GM18951 (cell line): ENCODE results near the gene MYO18A.

Experiments
- POLR2A ChIP-seq: IDR thresholded peaks from 4 replicates; pipeline ENCODE4 v1.6.1; 2011; ENCODE audit warnings: mild to moderate bottlenecking; ENCODE audit not compliant: insufficient read length, insufficient read depth; ENCODE audit errors: extremely low read depth
- in situ Hi-C: fragments of 300-500 bp; cut with MboI; formaldehyde crosslinking; loops from one replicate; pipeline ENCODE4 v1.12.0; 2022; ENCODE audit warnings: low sequenced_read_pairs, mixed read lengths, inconsistent platforms; ENCODE audit not compliant: unreplicated experiment

MYO18A gene

GRCh38 chr17:29068818-29069217 is 111.4 kb downstream of the MYO18A start:
- in situ Hi-C loops = no loop called here
- TF ChIP-seq POLR2A = no peak

DNA sequence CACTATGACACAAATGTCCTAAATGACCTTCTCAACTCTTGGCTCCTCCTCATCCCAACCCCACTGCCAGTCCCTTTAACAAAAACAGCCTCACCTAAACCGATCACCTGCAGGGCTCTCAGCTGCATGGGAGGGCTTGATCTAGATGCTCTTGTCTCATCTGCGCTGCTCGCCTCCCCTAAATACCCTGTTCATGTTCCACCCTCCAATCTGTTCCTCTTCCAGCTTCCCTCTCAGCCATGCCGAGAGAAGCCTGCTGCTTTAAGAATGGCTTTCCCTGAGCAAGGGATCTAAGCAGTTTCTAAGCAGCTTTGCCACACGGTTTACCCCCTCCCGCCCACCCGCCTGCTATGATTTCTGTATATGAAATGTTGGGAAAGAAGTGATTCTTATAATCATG is 113.6 kb downstream of the MYO18A start:
- TF ChIP-seq POLR2A = no peak
- in situ Hi-C loops = no loop called here

GRCh38 chr17:29066047-29066446 is 114.2 kb downstream of the MYO18A start:
- in situ Hi-C loops = no loop called here

GRCh38 chr17:29063992-29064391 is 116.2 kb downstream of the MYO18A start:
- TF ChIP-seq POLR2A = no peak
- in situ Hi-C loops = no loop called here

More at GRCh38 chr17:29066047-29066446, 114.2 kb downstream of the MYO18A start:
- TF ChIP-seq POLR2A = no peak

DNA sequence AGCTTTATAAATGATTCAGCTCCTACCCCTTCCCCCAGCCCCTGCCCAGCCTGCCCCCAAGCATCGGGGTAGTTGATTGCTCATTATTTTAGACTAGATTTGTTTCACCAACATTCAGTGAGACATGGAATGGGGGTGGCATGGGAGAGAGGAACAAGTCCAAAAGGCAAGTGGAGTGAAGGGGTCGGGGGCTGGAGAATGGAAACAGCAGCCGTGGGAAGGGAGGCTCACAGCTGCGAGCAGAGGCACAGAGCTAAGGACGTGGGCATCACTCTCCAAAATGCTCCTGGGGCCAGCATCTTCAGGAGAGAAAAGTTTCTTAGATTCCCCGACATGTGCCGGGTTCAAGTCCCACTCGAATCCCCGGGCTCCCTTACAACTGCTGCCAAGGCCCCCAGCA is 118.0 kb downstream of the MYO18A start:
- in situ Hi-C loops = no loop called here
- no peak for TF ChIP-seq POLR2A

DNA sequence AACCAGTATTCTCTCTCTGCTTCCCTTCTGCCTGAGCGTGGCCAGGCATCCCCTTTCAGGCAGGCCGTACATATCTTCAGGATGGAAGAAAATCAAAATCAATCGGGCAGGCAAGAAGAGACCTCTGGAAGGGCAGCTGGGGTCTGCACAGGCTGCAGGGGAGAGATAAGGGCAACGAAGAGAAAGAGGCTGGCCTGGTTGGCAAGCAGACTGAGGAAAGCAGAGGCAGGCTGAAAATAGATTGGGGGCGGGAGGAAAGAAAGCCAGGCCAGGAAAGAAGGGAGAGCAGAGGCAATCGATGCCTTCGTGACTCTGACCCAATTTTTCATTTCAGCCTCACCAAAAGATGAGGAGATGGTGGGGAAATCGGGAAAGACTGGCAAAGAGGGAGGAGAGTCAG is 119.2 kb downstream of the MYO18A start:
- in situ Hi-C loops = no loop called here
- TF ChIP-seq POLR2A = no peak

- in situ Hi-C loops = no loop called here
- no peak for TF ChIP-seq POLR2A
Observed at GRCh38 chr17:29060475-29060874, 119.7 kb downstream of the MYO18A start.

DNA sequence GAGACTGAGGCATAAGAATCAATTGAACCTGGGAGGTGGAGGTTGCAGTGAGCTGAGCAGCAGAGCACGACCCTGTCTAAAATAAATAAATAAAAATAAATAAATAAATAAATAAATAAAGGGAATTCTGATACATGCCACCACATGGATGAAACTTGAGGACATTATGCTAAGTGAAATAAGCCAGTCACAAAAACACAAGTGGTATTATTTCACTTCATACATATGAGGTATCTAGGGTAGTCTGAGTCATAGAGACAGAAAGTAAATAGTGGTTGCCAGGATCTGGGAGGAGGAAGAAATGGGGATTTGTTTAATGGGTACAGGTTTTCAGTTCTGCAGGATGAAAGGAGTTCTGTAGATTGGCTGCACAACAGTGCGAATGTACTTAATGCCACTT is 120.9 kb downstream of the MYO18A start:
- no peak for TF ChIP-seq POLR2A
- in situ Hi-C loops = no loop called here

DNA sequence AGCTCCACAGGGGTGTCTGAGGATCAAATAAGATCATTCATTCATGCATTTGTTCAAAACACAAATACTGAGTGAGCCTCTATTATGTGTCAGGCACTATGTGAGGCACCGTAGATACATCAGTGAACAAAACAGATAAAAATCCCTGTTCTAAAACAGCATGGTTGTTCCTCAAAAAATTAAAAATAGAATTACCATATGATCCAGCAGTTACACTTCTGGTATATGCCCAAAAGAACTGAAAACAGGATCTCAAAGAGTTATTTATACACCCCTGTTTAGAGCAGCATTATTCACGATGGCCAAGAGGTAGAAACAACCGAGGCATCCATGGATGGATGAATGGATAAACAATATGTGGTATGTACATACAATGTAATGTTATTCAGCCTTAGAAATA is 121.8 kb downstream of the MYO18A start:
- in situ Hi-C loops = no loop called here
- no peak for TF ChIP-seq POLR2A

GRCh38 chr17:29057361-29057760 is 122.8 kb downstream of the MYO18A start:
- no peak for TF ChIP-seq POLR2A
- in situ Hi-C loops = no loop called here

- in situ Hi-C loops = no loop called here
- no peak for TF ChIP-seq POLR2A
Observed at GRCh38 chr17:29054835-29055234, 125.4 kb downstream of the MYO18A start.

- in situ Hi-C loops = no loop called here
- no peak for TF ChIP-seq POLR2A
Observed at GRCh38 chr17:29051731-29052130, 128.5 kb downstream of the MYO18A start.

DNA sequence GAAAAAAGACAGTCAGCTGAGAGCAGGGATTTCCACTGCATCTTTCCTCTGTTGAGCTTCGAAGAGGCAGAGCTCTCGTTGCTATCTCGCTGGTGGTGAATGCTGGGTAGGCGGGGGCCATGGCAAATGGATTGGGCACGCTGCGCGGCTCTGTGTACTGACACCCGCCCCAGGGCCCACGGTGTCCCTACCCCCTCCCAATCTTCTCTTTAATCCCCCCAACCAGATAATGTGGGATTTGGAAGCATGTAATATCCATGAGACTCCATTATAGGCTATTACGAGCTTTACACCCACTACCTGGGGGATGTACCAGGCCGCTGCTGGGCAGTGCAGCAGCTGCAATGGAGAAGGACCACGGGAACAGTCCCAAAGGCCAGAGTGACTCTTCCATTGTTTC is 129.0 kb downstream of the MYO18A start:
- in situ Hi-C loops = no loop called here
- TF ChIP-seq POLR2A = no peak

DNA sequence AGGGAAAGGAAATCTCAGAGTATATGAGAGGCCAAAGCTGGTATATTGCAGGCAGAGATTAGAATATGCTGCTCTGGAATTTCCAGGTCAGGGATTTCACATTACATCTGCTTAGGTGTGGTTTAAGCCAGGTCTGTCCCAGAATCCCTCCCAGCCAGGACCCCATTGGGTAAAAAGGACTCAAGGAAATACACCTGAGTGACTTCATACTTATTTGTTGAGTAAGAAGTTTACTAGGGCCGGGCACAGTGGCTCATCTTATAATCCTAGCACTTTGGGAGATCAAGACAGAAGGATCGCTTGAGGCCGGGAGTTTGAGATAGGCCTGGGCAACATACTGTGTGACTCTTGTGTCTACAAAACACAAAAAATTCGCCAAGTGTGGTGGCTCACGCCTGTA is 130.0 kb downstream of the MYO18A start:
- TF ChIP-seq POLR2A = no peak
- in situ Hi-C loops = no loop called here

DNA sequence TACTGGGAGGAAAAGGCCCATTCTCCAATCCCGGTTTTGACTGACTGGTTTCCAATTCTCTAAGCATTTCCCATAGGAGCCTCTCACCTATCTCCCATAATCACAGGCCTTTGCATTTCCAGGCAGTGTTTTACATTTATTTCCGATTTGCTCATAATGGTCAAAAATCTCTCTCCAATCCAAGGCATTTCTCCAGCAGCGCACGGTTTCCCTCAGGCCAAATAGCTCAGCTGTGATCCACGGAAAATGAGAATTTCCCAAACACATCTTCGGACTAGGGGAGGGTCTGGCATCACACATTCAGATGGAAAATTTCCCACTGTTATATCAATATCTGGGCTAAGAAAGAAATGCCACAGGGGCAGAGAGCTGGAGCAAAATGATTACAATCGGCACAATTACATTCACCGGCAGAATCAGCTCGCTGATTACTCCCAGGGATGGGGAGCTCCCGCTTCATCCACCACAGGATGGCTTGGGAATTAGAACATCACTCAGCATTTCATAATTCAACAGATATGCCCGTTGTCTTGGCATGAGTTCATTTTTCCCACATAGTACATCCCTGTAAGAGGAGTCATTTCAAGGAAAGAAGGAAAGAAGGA is 130.6 kb downstream of the MYO18A start:
- in situ Hi-C loops = no loop called here
- TF ChIP-seq POLR2A = no peak
